HEK293 (cell line): ENCODE data around the gene IL6R.

Experiments used
- CTCF ChIA-PET: fragments of 350-600 bp; formaldehyde crosslinking; extraction: SDS; loops from one replicate; lab custom pipeline; 2021; ENCODE audit warnings: antibody characterized with exemption; lab: Yijun Ruan, JAX
- POLR2A ChIA-PET: fragments of 300-600 bp; formaldehyde crosslinking; extraction: SDS; loops from one replicate; lab custom pipeline; 2020; ENCODE audit warnings: antibody characterized with exemption, inconsistent platforms; lab: Yijun Ruan, JAX
- H3K27ac ChIP-seq: fragments of 200-500 bp; sonication (Bioruptor generic); 2 replicates; pipeline ENCODE4 v1.5.1; 2014; ENCODE audit warnings: low read depth, low read length, control low read depth, inconsistent platforms; ENCODE audit errors: extremely low read depth
- H3K36me3 ChIP-seq, 2 experiments: fragments of 200-500 bp in 1 of 2; sonication (Bioruptor generic) in 1 of 2; 1 replicate in 1 of 2; 2 replicates in 1 of 2; pipeline ENCODE4 v1.5.1; 2014 to 2017; ENCODE audit warnings: inconsistent platforms in 2 of 2, low read length in 2 of 2; ENCODE audit not compliant: control insufficient read depth in 2 of 2, insufficient read depth in 1 of 2
- H3K4me1 ChIP-seq: fragments of 200-500 bp; sonication (Bioruptor generic); 2 replicates; pipeline ENCODE4 v1.5.1; 2014; ENCODE audit warnings: mild to moderate bottlenecking, low read length, inconsistent platforms; ENCODE audit not compliant: control insufficient read depth, insufficient read depth
- H3K4me3 ChIP-seq: 2 replicates; pipeline ENCODE4 v1.5.1; 2011; ENCODE audit warnings: low read depth, mild to moderate bottlenecking, control low read depth, low read length, moderate library complexity
- H3K9me3 ChIP-seq: fragments of 200-500 bp; sonication (Bioruptor generic); 2 replicates; pipeline ENCODE4 v1.5.1; 2014; ENCODE audit warnings: low read depth, low read length, inconsistent platforms; ENCODE audit not compliant: control insufficient read depth, insufficient read depth
- CTCF ChIP-seq: fragments of 450-650 bp; formaldehyde crosslinking; IDR thresholded peaks from 2 replicates; pipeline ENCODE4 v1.5.1; 2016; ENCODE audit warnings: missing biosample characterization, missing genetic modification characterization
- EGR2 ChIP-seq: fragments of 450-650 bp; formaldehyde crosslinking; IDR thresholded peaks from 2 replicates; pipeline ENCODE4 v1.5.1; 2016; ENCODE audit warnings: low read depth, missing biosample characterization, missing genetic modification characterization
- GFI1B ChIP-seq: fragments of 450-650 bp; formaldehyde crosslinking; IDR thresholded peaks from 2 replicates; pipeline ENCODE4 v1.5.1; 2016; ENCODE audit warnings: missing biosample characterization, missing genetic modification characterization
- GLIS1 ChIP-seq: fragments of 450-650 bp; formaldehyde crosslinking; IDR thresholded peaks from 2 replicates; pipeline ENCODE4 v1.5.1; 2016; ENCODE audit warnings: missing biosample characterization, missing genetic modification characterization
- HOXA7 ChIP-seq: sonication (generic); formaldehyde crosslinking; IDR thresholded peaks from 2 replicates; pipeline ENCODE4 v1.8.1; 2022; ENCODE audit warnings: missing genetic modification reagents, borderline replicate concordance
- IKZF3 ChIP-seq: fragments of 450-650 bp; IDR thresholded peaks from 2 replicates; pipeline ENCODE4 v1.5.0; 2018; ENCODE audit warnings: missing biosample characterization, mild to moderate bottlenecking, missing genetic modification characterization, moderate library complexity
- KLF9 ChIP-seq: fragments of 450-650 bp; formaldehyde crosslinking; IDR thresholded peaks from 2 replicates; pipeline ENCODE4 v1.5.1; 2016; ENCODE audit warnings: missing biosample characterization, missing genetic modification characterization, low read depth
- REST ChIP-seq: fragments of 450-650 bp; formaldehyde crosslinking; IDR thresholded peaks from 2 replicates; pipeline ENCODE4 v1.5.1; 2016; ENCODE audit warnings: missing biosample characterization, missing genetic modification characterization
- ZBTB10 ChIP-seq: fragments of 450-650 bp; formaldehyde crosslinking; IDR thresholded peaks from 2 replicates; pipeline ENCODE4 v1.5.1; 2016; ENCODE audit warnings: missing biosample characterization, missing genetic modification characterization
- ZNF140 ChIP-seq: fragments of 450-650 bp; formaldehyde crosslinking; IDR thresholded peaks from 2 replicates; pipeline ENCODE4 v1.5.1; 2016; ENCODE audit warnings: missing biosample characterization, missing genetic modification characterization
- ZNF341 ChIP-seq: fragments of 450-650 bp; formaldehyde crosslinking; IDR thresholded peaks from 2 replicates; pipeline ENCODE4; 2016; ENCODE audit warnings: low read depth, missing biosample characterization, missing genetic modification characterization
- ZNF391 ChIP-seq: fragments of 450-650 bp; formaldehyde crosslinking; IDR thresholded peaks from 2 replicates; pipeline ENCODE4 v1.5.1; 2016; ENCODE audit warnings: low read depth, missing biosample characterization, missing genetic modification characterization, borderline replicate concordance
- ZNF404 ChIP-seq: fragments of 450-650 bp; formaldehyde crosslinking; IDR thresholded peaks from 2 replicates; pipeline ENCODE4 v1.5.1; 2017; ENCODE audit warnings: missing biosample characterization, missing genetic modification characterization
- ZNF529 ChIP-seq: fragments of 450-650 bp; formaldehyde crosslinking; IDR thresholded peaks from 2 replicates; pipeline ENCODE4 v1.5.1; 2017; ENCODE audit warnings: missing genetic modification characterization, missing biosample characterization; ENCODE audit not compliant: insufficient replicate concordance
- ZNF558 ChIP-seq: fragments of 450-650 bp; formaldehyde crosslinking; IDR thresholded peaks from 2 replicates; pipeline ENCODE4 v1.5.1; 2016; ENCODE audit warnings: missing biosample characterization, missing genetic modification characterization
- ZNF561 ChIP-seq: fragments of 450-650 bp; IDR thresholded peaks from 2 replicates; pipeline ENCODE4 v1.5.1; 2018; ENCODE audit warnings: missing biosample characterization, missing genetic modification characterization, borderline replicate concordance
- ZNF596 ChIP-seq: fragments of 450-650 bp; IDR thresholded peaks from 2 replicates; pipeline ENCODE4 v1.5.0; 2018; ENCODE audit warnings: missing biosample characterization, mild to moderate bottlenecking, missing genetic modification characterization, moderate library complexity
- ZSCAN5A ChIP-seq: fragments of 450-650 bp; formaldehyde crosslinking; IDR thresholded peaks from 2 replicates; pipeline ENCODE4 v1.5.1; 2016; ENCODE audit warnings: missing biosample characterization, missing genetic modification characterization
- ZXDB ChIP-seq: fragments of 450-650 bp; formaldehyde crosslinking; IDR thresholded peaks from 2 replicates; pipeline ENCODE4 v1.5.1; 2016; ENCODE audit warnings: missing biosample characterization, missing genetic modification characterization
- TF ChIP-seq, protein P1 (sequence below): fragments of 450-650 bp; formaldehyde crosslinking; conservative IDR thresholded peaks from 2 replicates; pipeline ENCODE4 v1.5.1; 2016; ENCODE audit warnings: low read depth, missing biosample characterization, missing genetic modification characterization

Gene IL6R

GRCh38 chr1:154493276-154493675, 88.1 kb downstream of the IL6R start:
- no peaks in the 10 kb centered on the region for H3K4me1 ChIP-seq
- no peaks in the 10 kb centered on the region for H3K9me3 ChIP-seq
- TF ChIP-seq ZNF341 (tag by site-specific recombination) (no peak), ZNF596 (no peak), REST (tag by site-specific recombination) (no peak), EGR2 (tag by site-specific recombination) (no peak), ZNF391 (tag by site-specific recombination) (no peak), GFI1B (tag by site-specific recombination) (no peak), CTCF (tag by site-specific recombination) (no peak), ZBTB10 (tag by site-specific recombination) (no peak), ZNF404 (tag by site-specific recombination) (no peak), HOXA7 (CRISPR knock-in tag) (no peak), ZNF140 (no peak), ZNF558 (tag by site-specific recombination) (no peak), ZNF561 (tag by site-specific recombination) (no peak), KLF9 (tag by site-specific recombination) (no peak), GLIS1 (tag by site-specific recombination) (no peak), ZXDB (tag by site-specific recombination) (no peak), ZSCAN5A (tag by site-specific recombination) (no peak), IKZF3 (tag by site-specific recombination) (no peak), ZNF529 (tag by site-specific recombination) (no peak)
- TF ChIP-seq, protein P1, sequence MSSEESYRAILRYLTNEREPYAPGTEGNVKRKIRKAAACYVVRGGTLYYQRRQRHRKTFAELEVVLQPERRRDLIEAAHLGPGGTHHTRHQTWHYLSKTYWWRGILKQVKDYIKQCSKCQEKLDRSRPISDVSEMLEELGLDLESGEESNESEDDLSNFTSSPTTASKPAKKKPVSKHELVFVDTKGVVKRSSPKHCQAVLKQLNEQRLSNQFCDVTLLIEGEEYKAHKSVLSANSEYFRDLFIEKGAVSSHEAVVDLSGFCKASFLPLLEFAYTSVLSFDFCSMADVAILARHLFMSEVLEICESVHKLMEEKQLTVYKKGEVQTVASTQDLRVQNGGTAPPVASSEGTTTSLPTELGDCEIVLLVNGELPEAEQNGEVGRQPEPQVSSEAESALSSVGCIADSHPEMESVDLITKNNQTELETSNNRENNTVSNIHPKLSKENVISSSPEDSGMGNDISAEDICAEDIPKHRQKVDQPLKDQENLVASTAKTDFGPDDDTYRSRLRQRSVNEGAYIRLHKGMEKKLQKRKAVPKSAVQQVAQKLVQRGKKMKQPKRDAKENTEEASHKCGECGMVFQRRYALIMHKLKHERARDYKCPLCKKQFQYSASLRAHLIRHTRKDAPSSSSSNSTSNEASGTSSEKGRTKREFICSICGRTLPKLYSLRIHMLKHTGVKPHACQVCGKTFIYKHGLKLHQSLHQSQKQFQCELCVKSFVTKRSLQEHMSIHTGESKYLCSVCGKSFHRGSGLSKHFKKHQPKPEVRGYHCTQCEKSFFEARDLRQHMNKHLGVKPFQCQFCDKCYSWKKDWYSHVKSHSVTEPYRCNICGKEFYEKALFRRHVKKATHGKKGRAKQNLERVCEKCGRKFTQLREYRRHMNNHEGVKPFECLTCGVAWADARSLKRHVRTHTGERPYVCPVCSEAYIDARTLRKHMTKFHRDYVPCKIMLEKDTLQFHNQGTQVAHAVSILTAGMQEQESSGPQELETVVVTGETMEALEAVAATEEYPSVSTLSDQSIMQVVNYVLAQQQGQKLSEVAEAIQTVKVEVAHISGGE (tag by site-specific recombination): no peak
- no peak overlapping the region for H3K27ac ChIP-seq
- ChIA-PET POLR2A (no interaction called here), CTCF (interaction anchor here (0.7 kb wide), 1 partner anchor 12 kb away, joined by 4 read pairs; no protein-coding TSS in a partner anchor)
- H3K4me3 ChIP-seq: no peak overlapping the region
- no peaks in the 10 kb centered on the region for H3K36me3 ChIP-seq
